OCI-LY1 (cell line): ENCODE data around the gene LRFN4.

Experiments used
- EZH2 ChIP-seq: fragments of 200-600 bp; sonication (generic), shearing (Covaris generic); IDR thresholded peaks from 2 replicates; pipeline ENCODE4 v1.8.0; 2017; ENCODE audit warnings: borderline replicate concordance, mixed run types, mild to moderate bottlenecking, antibody characterized with exemption, low read length, moderate library complexity, mixed read lengths
- TF ChIP-seq, protein P1 (sequence below): fragments of 200-600 bp; sonication (generic), shearing (Covaris generic); IDR thresholded peaks from 2 replicates; pipeline ENCODE4 v1.5.1; 2017; ENCODE audit warnings: mild to moderate bottlenecking, antibody characterized with exemption, low read length, moderate library complexity, mixed read lengths

DNA sequence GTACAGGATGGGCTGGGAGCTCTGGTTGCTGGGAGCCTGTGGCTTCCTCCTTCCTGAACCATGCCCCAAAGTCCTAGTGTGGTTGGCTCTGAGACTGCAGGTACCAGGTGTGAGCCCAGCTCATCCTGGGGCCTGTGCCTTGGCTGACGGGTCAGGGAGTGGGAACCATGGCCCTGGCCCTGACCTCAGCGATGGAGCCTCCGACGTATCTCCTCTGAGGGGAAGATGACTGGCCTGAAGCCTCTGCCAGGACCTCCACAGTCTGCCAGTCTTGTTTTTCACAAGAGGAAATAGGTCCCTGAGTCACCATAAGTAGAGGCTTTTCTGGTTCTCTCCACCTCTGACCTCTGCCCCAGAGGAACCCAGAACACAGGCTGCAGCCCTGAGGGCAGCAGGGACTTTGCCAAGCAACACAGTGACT, 10.2 kb upstream of the LRFN4 start:
- TF ChIP-seq, protein P1, sequence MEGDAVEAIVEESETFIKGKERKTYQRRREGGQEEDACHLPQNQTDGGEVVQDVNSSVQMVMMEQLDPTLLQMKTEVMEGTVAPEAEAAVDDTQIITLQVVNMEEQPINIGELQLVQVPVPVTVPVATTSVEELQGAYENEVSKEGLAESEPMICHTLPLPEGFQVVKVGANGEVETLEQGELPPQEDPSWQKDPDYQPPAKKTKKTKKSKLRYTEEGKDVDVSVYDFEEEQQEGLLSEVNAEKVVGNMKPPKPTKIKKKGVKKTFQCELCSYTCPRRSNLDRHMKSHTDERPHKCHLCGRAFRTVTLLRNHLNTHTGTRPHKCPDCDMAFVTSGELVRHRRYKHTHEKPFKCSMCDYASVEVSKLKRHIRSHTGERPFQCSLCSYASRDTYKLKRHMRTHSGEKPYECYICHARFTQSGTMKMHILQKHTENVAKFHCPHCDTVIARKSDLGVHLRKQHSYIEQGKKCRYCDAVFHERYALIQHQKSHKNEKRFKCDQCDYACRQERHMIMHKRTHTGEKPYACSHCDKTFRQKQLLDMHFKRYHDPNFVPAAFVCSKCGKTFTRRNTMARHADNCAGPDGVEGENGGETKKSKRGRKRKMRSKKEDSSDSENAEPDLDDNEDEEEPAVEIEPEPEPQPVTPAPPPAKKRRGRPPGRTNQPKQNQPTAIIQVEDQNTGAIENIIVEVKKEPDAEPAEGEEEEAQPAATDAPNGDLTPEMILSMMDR = no peak
- TF ChIP-seq EZH2 = no peak
